GM21360 (cell line): ENCODE data around the gene CLEC2B.

Source experiments
- ATAC-seq: cut with Tn5 transposase; IDR thresholded peaks from one replicate; pipeline ENCODE4 v1.9.1; 2021; ENCODE audit warnings: mild to moderate bottlenecking, moderate library complexity; ENCODE audit not compliant: unreplicated experiment

CLEC2B gene

DNA sequence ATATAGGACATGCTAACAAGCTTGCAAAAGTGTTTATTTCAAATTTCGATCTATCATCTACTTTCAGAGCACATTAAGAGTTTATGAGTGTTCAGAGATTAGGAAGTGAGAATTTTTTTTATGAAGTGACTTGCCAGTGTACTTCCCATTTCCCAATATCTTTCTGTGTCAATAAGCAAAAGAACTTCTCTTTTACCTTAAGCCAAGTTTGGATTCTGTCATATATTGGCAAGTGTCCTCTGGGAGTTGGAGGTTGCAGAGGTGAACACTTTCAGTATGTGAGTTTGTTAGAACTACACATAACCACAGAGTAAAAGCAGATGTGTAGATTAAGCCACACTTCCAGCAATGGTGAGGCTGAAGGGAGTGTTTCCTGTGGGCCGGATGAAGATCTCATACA lies 58.5 kb downstream of the CLEC2B start:
- ATAC-seq, result no peak

GRCh38 chr12:9809866-9810265 lies 59.3 kb downstream of the CLEC2B start:
- no peak for ATAC-seq

DNA sequence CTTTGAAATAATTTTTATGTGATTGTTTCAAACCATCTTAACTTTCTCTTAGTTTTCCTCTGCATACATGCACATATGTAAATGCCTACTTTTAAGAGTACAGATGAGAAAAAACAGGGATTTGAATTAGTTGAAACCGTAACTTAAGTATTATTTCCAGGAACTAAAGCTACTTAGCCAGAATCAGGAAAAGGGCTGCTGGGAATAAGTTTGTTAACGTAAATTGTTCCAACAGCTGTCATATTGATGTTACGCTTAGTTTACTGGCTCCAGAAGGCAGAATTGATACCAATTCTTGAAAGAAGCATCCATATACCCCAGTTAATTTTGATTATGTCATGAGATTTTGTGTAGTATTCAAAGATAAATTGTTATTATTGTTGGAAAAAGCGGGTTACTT lies 59.8 kb downstream of the CLEC2B start:
- no peak for ATAC-seq

- no peak for ATAC-seq
These were observed 60.6 kb downstream of the CLEC2B start for GRCh38 chr12:9808504-9808903.

DNA sequence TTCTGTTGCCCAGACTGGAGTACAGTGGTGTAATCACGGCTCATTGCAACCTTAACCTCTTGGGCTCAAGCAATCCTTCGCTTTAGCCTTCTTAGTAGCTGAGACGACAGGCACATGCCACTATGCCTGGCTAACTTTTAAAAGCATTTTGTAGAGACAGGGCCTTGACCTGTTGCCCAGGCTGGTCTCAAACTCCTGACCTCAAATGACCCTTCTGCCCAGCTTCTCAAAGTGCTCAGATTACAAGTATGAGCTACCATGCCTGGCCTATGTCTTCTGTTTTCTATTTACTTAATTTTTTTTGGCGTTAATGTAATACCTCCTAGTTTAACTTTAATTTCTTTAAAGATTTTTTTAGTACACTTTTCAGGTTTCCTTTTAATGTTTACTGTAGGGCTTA lies 62.4 kb downstream of the CLEC2B start:
- no peak for ATAC-seq

DNA sequence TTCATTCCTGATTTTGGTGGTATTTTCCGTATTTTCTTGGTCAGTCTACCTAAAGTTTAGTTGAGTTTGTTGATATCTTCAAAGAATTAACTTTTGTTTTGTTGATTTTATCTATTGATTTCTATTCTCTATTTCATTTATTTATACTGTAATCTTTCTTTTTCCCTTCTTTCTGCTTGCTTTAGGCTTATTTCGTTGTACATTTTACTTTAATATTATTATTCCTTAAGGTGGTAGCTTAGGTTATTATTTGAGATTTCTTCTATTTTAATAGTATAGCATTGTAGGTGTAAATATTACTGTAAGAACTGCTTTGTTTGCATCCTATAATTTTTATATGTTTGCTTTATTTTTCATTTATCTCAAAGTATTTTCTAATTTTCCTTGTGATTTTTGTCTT lies 63.3 kb downstream of the CLEC2B start:
- no peak for ATAC-seq
